Activated naive CD8-positive, alpha-beta T cell treated with anti-CD3 and anti-CD28 coated beads, Interleukin-2, amount 10 ng/mL, durations not matched to agents 7 days and 5 days (primary cell): Measurements from ENCODE around the gene BCL2L2. TPM values are rescaled to one million over a fixed set of nuclear protein-coding genes. Genes with fewer than 3 reads are reported as not detected.
A peak's percentile ranks its signal among the peaks of the same experiment; 100 is the strongest.

Source experiments
- ATAC-seq: fragments of 150-1000 bp; cut with Tn5 transposase; one replicate; pipeline ENCODE4 v1.10.0; 2021; ENCODE audit warnings: low read depth, moderate library complexity
- POLR2A ChIA-PET: fragments of 350-600 bp; sonication (Branson Sonifier 250); formaldehyde crosslinking; loops from one replicate; lab custom pipeline; 2021; ENCODE audit warnings: antibody characterized with exemption; lab: Charles Lee
- DNase-seq: peaks from one replicate; pipeline ENCODE4 v3.0.0; 2021
- H3K27ac Mint-ChIP-seq: one replicate; pipeline ENCODE4 v1.8.0; 2022; ENCODE audit warnings: mild to moderate bottlenecking, mixed read lengths
- H3K27me3 Mint-ChIP-seq: one replicate; pipeline ENCODE4 v1.8.0; 2022; ENCODE audit warnings: mild to moderate bottlenecking, moderate library complexity, mixed read lengths
- H3K36me3 Mint-ChIP-seq: one replicate; pipeline ENCODE4 v1.8.0; 2021; ENCODE audit warnings: mild to moderate bottlenecking, mixed read lengths
- H3K4me1 Mint-ChIP-seq: one replicate; pipeline ENCODE4 v1.8.0; 2021; ENCODE audit warnings: mixed read lengths
- H3K4me3 Mint-ChIP-seq: one replicate; pipeline ENCODE4 v1.8.0; 2022; ENCODE audit warnings: mild to moderate bottlenecking, moderate library complexity, mixed read lengths
- H3K9me3 Mint-ChIP-seq: one replicate; pipeline ENCODE4 v1.8.0; 2021; ENCODE audit warnings: mixed read lengths
- total RNA-seq, 2 experiments: library from RNA; stranded (reverse); gene quantifications; one replicate each; pipeline ENCODE4 v1.2.3, GENCODE V29; 2021

Gene BCL2L2
- total RNA-seq, 2 experiments from 2014 or later, result 3.7 to 5.7 TPM

DNA sequence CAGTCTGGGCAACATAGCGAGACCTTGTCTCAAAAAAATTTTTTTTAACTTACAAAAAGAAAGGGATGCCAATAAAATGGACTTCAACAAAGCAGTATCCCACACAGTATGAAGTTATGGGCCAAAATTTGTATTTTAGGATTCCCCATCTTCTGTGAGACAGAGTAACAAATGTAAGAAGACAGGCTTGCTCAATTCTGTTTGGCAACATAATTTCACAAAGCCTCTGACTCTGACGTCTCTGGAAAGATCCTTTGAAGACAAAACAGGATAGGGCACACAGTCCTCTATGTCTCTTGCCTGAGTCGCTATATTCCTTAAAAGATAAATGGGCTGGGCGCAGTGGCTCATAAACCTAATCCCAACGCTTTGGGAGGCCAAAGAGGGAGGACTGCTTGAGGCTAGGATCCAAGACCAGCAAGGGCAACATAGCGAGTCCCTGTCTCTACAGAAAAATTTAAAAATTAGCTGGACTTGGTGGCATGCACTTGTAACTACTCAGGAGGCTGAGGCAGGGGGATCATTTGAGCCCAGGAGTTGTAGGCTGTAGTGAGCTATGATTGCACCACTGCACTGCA, 19.6 kb upstream of the BCL2L2 start:
- no peak for ATAC-seq
- H3K36me3 Mint-ChIP-seq, result peaks cover 3% of the 10 kb centered on the region
- POLR2A ChIA-PET, result interaction anchor here (0.9 to 3.5 kb wide), 5 partner anchors 11 to 192 kb away, joined by 3 to 26 read pairs (median 12); partner anchors contain the start of genes ACIN1, C14orf119, PABPN1 and PPP1R3E
- H3K27ac Mint-ChIP-seq, result peak overlapping the region; percentile 89
- H3K27me3 Mint-ChIP-seq, result no peaks in the 10 kb centered on the region
- peak overlapping the region; percentile 93 for H3K4me3 Mint-ChIP-seq
- H3K4me1 Mint-ChIP-seq, result peaks cover 16% of the 10 kb centered on the region
- H3K9me3 Mint-ChIP-seq, result no peaks in the 10 kb centered on the region
- no peak for DNase-seq

DNA sequence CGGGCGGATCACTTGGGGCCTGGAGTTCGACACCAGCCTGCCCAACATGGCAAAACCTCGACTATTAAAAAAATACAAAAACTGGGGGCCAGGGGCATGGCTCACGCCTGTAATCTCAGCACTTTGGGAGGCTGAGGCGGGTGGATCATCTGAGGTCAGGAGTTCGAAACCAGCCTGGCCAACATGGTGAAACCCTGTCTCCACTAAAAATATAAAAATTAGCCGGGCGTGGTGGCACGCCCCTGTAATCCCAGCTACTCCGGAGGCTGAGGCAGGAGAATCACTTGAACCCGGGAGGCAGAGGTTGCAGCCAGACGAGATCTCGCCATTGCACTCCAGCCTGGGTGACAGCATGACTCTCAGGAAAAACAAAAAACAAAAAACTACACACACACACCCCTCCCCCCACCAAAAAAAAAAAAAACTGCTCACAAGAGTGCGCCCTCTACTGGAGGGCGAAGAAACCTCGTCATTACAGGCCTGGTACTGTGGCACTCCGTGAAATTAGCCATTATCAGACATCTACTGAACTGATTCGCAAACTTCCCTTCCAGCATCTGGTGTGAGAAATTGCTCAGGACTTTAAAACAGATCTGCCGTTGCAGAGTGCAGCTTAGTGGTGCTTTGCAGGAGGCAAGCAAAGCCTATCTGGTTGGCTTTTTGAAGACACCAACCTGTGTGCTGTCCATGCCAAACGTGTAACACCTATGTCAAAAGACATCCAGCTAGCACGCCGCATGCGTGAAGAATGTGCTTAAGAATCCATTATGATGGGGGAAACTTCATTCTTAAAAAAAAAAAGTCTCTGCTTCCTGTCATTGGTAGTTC, 11.7 kb upstream of the BCL2L2 start:
- H3K4me3 Mint-ChIP-seq, result peak overlapping the region; percentile 7
- peaks cover 2% of the 10 kb centered on the region for H3K36me3 Mint-ChIP-seq
- H3K9me3 Mint-ChIP-seq, result no peaks in the 10 kb centered on the region
- DNase-seq (peak; percentile 54), ATAC-seq (peak; percentile 76)
- peaks cover 13% of the 10 kb centered on the region for H3K4me1 Mint-ChIP-seq
- H3K27me3 Mint-ChIP-seq, result no peaks in the 10 kb centered on the region
- H3K27ac Mint-ChIP-seq, result peak overlapping the region; percentile 63
- POLR2A ChIA-PET, result interaction anchor here (1.3 kb wide), 1 partner anchor 25 kb away, joined by 3 read pairs; no protein-coding TSS in a partner anchor

DNA sequence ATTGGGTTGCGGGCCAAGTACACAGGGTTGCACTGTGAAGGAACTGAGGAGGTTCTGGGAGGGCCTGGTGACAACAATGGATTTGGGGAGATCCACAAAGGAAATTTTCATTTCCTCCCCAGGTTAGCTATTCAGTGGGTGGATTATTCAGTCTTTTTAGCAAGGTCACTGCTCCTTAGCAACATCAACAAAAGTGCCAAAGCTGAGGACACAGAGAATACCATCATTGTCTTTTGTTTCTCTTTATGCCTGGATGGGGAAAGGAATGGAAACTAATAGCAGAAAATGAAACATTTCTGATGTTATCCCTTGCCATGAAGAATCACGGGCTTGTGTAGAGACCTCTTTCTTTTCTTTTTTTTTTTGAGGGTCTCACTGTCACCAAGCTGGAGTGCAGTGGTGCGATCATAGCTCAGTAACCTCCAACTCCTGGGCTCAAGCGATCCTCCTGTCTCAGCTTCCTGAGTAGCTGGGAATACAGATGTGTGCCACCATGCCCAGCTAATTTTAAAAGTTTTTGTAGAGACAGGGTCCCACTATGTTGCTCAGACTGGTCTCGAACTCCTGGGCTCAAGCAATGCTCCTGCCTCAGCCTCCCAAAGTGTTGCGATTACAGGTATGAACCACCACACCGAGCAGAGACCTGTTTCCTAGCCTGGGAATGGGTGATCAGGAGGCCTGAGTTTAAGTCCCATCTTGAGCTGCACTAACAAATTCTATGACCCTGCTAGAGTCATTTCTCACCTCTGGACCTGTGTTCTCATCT, 10.4 kb upstream of the BCL2L2 start:
- Mint-ChIP-seq H3K4me1 (peaks cover 16% of the 10 kb centered on the region), H3K4me3 (no peak overlapping the region), H3K36me3 (peaks cover 2% of the 10 kb centered on the region), H3K27ac (peak overlapping the region; percentile 12), H3K27me3 (no peaks in the 10 kb centered on the region), H3K9me3 (no peaks in the 10 kb centered on the region)
- ATAC-seq, result no peak
- no peak for DNase-seq
- POLR2A ChIA-PET, result interaction anchor here (2.9 kb wide), 1 partner anchor 25 kb away, joined by 16 read pairs; the partner anchor contains the start of gene PABPN1

DNA sequence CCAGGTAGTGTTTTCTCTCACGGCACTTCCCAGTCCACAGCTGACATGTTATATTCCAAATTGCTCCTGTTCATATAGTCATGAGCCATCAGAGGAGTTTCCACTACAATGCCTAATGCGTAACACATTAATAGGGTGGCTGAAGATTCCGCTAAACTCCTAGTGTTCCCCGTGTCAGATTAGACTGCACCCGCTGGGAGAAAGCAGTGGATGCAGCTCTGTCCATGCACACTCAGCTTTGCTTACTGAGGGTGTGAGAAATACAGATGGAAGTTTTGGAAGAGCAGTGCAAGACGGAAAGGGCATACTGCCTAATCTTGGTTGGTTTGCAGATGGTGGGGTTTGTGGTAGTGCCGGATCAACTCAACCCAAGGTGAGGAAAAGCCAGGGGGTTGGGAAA, 9.5 kb upstream of the BCL2L2 start:
- Mint-ChIP-seq H3K4me1 (peaks cover 16% of the 10 kb centered on the region), H3K36me3 (peaks cover 2% of the 10 kb centered on the region), H3K27ac (peak overlapping the region; percentile 12), H3K4me3 (no peak overlapping the region), H3K9me3 (no peaks in the 10 kb centered on the region), H3K27me3 (no peaks in the 10 kb centered on the region)
- POLR2A ChIA-PET, result interaction anchor here (2.9 kb wide), 1 partner anchor 24 kb away, joined by 16 read pairs; the partner anchor contains the start of gene PABPN1
- ATAC-seq, result no peak
- no peak for DNase-seq

DNA sequence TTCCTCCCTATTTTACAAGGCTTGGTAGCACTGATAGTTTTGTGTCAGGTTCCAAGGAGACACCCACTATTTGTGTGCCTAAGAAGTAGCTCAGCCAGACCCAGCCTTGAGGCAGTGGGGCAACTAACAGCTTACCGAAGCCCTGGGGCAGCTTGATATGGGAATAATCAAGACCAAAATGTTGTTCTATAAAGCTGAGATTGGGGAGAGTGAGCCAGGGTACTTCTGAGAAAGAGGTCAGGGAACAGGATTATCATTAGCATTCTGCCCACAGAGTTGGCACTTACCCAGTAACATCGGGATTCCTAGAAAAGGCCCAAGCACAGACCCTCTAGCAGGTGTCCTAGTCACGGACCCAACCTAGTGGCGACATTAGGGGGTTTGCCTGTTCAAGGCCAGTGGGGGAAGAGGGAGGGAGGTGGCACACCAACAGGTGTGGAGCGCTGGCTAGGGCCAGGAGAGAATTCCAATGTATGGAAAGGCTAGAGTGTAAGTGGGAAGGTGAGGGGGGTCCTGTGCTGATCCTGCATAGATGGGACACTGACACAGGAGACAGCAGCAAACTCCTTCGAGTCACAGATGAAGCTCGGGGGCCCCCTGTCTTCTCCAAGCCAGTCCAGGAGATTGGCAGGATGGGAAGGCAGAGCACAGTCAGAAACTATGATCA, 8.9 kb upstream of the BCL2L2 start:
- POLR2A ChIA-PET, result interaction anchor here (0.6 to 2.9 kb wide), 3 partner anchors 12 to 215 kb away, joined by 3 to 16 read pairs (median 3); partner anchors contain the start of genes HOMEZ and PABPN1
- ATAC-seq (no peak), DNase-seq (no peak)
- Mint-ChIP-seq H3K27ac (no peak overlapping the region), H3K4me3 (no peak overlapping the region), H3K4me1 (peaks cover 19% of the 10 kb centered on the region), H3K9me3 (no peaks in the 10 kb centered on the region), H3K27me3 (no peaks in the 10 kb centered on the region), H3K36me3 (peaks cover 2% of the 10 kb centered on the region)

DNA sequence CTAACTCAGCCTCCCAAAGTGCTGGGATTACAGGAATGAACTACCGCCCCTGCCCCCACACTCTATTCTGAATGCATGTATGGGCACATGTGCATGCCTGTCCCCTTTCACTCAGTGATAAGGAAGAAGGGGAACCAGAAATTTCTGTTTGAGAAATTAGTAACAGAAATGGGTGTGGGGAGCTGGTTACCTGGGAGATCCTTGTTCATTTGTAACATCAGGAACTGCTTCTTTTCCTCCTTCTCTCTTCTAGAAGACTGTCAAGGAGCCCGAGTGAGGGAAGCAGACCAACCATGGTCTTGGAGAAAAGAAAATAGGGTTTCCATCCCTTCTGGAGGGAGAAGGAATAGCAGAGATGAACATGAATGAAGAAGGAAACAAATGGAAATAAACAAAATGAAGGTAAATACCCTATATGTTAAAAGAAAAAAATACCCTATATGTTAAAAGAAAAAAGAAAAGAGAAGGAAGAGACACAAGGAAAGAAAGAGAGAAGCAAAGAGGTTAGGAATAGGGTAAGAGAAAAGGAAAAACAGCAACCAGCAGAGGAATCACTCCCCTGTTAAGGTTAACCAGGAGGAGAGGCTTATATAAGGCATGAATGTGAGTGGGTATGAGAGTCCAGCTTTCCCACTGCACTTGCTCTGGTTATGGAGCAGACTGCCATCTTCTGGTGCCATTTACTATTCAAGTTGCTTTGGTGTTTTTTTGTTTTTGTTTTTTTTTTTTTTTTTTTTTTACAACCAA, 7.2 kb upstream of the BCL2L2 start:
- no peaks in the 10 kb centered on the region for H3K27me3 Mint-ChIP-seq
- peaks cover 24% of the 10 kb centered on the region for H3K4me1 Mint-ChIP-seq
- peak overlapping the region; percentile 31 for H3K27ac Mint-ChIP-seq
- no peaks in the 10 kb centered on the region for H3K9me3 Mint-ChIP-seq
- POLR2A ChIA-PET, result interaction anchor here (6.4 kb wide), 1 partner anchor 21 kb away, joined by 182 read pairs; the partner anchor contains the start of gene PABPN1
- H3K36me3 Mint-ChIP-seq, result peaks cover 2% of the 10 kb centered on the region
- DNase-seq (no peak), ATAC-seq (no peak)
- H3K4me3 Mint-ChIP-seq, result peak overlapping the region; percentile 21

DNA sequence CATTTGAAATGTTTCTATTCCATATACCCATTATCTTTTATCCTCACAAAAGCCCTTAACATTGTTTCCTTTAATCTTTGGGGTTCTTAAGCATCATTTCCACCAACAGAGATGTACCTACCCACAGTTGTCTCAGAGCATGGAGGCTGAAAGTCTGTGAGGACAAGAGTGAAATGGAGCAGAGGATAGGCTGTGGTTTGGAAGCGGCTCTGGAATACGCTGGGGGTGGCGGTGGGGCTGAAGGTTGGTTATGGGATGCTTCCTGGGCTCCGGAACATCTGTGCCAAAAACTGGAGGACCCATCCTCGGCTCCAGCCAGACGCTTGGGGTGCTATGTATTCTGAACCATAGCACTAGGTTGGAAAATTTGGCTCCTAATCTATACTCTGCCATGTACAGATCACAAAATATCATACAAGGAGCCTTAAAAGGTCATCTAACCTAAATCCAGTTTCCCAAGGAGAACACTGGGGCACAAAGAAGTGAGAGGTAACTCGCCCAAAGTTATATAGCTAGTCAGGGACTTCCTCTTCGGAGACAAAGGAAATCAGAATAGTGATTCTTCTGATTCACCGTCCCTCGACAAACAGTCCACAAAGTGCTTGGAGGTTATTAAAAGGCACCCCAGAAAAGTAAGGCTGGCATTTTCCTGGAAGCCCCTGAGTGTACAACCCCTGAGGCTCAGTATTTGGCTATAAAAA, 6.5 kb upstream of the BCL2L2 start:
- Mint-ChIP-seq H3K9me3 (no peaks in the 10 kb centered on the region), H3K36me3 (peaks cover 2% of the 10 kb centered on the region), H3K4me3 (peak overlapping the region; percentile 94), H3K4me1 (peaks cover 21% of the 10 kb centered on the region), H3K27me3 (no peaks in the 10 kb centered on the region), H3K27ac (peak overlapping the region; percentile 97)
- ATAC-seq (no peak), DNase-seq (no peak)
- POLR2A ChIA-PET, result interaction anchor here (1.6 to 6.4 kb wide), 4 partner anchors 14 to 205 kb away, joined by 11 to 182 read pairs (median 14); partner anchors contain the start of genes ACIN1, C14orf119, HOMEZ and PABPN1

DNA sequence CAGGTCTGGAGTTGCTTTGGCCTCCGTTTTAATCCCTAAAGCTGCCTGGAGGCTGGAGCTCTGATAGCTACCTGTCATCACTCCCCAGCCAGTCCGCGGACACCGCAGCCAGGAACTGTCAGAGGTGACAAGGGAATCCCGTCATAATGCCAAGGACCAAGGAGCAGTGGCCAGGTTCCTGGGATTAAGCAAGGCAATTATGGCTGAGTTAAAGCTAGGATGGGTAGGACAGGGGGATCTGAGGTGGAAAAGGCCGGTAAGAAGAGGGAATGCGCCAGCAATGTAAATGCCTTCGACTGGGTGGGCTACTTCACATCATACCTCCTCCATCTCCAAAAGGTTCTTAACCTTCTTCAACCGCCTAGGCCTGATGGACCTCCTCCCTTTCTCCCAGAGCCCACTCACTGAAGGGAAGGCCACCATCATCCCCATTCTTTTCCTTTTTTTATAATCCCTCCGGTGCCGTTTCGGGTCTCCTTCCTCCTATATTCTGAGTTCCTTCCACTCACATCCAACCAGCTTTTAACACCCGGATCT, 5.9 kb upstream of the BCL2L2 start:
- Mint-ChIP-seq H3K9me3 (no peaks in the 10 kb centered on the region), H3K36me3 (peaks cover 2% of the 10 kb centered on the region), H3K27ac (peak overlapping the region; percentile 97), H3K4me3 (peak overlapping the region; percentile 94), H3K27me3 (peaks cover under 1% of the 10 kb centered on the region), H3K4me1 (peaks cover 17% of the 10 kb centered on the region)
- POLR2A ChIA-PET, result interaction anchor here (1.6 to 6.4 kb wide), 4 partner anchors 14 to 206 kb away, joined by 11 to 182 read pairs (median 14); partner anchors contain the start of genes ACIN1, C14orf119, HOMEZ and PABPN1
- no peak for ATAC-seq
- DNase-seq, result peak; percentile 48

DNA sequence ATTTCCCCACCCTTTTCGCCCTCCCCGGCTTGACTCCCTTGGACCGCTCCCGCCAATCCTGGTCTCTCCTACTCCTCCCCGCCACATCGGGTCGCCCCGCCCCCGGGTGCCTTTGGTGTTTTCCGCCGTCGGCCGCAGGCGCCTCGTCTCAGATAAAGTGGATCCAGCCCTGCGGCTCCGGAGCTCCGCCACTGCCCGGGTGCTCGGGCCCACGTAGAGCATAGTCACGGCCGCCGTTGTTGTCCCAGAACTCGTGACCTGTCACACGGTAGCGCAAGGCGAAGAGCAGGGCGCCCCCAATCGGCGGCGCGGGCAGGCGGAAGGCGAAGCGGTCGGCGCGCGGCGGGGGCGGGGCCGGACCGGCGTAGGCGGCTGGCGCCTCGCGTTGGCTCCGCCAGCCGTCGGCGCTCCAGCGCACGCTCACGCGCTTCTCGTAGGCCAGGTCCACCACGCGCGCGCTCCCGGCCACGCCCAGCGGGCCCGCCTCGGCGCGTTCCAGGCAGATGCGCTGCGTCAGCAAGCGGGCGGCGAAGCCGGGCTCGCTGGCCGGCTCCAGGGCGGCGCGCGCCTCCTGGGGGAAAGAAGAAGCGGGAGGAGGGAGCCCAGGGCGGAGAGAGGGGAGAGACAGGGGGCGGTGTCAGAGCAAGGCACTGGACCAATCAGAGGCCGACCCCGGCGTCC, 5.2 kb upstream of the BCL2L2 start:
- peaks cover 17% of the 10 kb centered on the region for H3K4me1 Mint-ChIP-seq
- peak overlapping the region; percentile 97 for H3K27ac Mint-ChIP-seq
- peak; percentile 83 for ATAC-seq
- H3K4me3 Mint-ChIP-seq, result peak overlapping the region; percentile 96
- DNase-seq, result peak; percentile 100
- H3K36me3 Mint-ChIP-seq, result peaks cover 2% of the 10 kb centered on the region
- H3K27me3 Mint-ChIP-seq, result peaks cover 7% of the 10 kb centered on the region
- POLR2A ChIA-PET, result interaction anchor here (0.6 to 6.4 kb wide), 7 partner anchors 10 to 867 kb away, joined by 3 to 182 read pairs (median 12); partner anchors contain the start of genes ACIN1, C14orf119, HOMEZ and PABPN1
- no peaks in the 10 kb centered on the region for H3K9me3 Mint-ChIP-seq

DNA sequence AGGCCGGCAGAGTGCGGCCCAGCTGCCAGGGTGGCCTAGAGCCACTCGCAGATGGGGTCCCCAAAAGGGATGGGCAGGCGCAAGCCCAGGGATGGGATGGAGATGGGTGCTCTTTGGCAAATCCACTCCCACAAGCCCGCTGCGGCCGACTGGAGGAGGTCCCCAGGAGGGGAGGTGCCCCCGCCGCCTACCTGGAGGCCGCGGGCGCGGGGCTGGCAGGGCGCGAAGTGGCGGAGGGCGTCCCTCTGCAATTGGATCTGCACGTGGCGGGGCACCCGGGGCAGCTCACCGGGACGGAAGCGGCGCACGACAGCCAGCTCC, 4.7 kb upstream of the BCL2L2 start:
- peak overlapping the region; percentile 97 for H3K27ac Mint-ChIP-seq
- no peaks in the 10 kb centered on the region for H3K9me3 Mint-ChIP-seq
- POLR2A ChIA-PET, result interaction anchor here (0.6 to 6.4 kb wide), 10 partner anchors 9 to 867 kb away, joined by 3 to 182 read pairs (median 12); partner anchors contain the start of genes ACIN1, C14orf119, DCAF11 and HOMEZ
- ATAC-seq (peak; percentile 24), DNase-seq (no peak)
- H3K27me3 Mint-ChIP-seq, result peaks cover 7% of the 10 kb centered on the region
- H3K36me3 Mint-ChIP-seq, result peaks cover 2% of the 10 kb centered on the region
- peak overlapping the region; percentile 96 for H3K4me3 Mint-ChIP-seq
- H3K4me1 Mint-ChIP-seq, result peaks cover 17% of the 10 kb centered on the region
